GM12878 (cell line): Measurements from ENCODE around the gene PPT1. TPM values are rescaled to one million over a fixed set of nuclear protein-coding genes. Genes with fewer than 3 reads are reported as not detected.
A peak's percentile ranks its signal among the peaks of the same experiment; 100 is the strongest.
"Not testable (repeated sequence)": the region's sequence is repeated elsewhere in the genome, so short reads cannot be mapped to it uniquely, and the experiment has no call there.

Experiments
- ATAC-seq: fragments of 200-7000 bp; cut with Tn5 transposase; 3 replicates; pipeline ENCODE4 v1.9.1; 2020; ENCODE audit warnings: mild to moderate bottlenecking, moderate library complexity
- BruUV-seq: library from RNA; stranded (reverse); fragments of 400-500 nt; replicated peaks from 2 replicates; lab custom pipeline; 2021; lab: Mats Ljungman, UMichigan
- CTCF ChIA-PET: fragments of 300-600 bp; sonication (Branson Sonifier 250); formaldehyde crosslinking; extraction: SDS; loops from one replicate; lab custom pipeline; 2021; ENCODE audit warnings: inconsistent platforms; lab: Yijun Ruan, JAX
- POLR2A ChIA-PET: fragments of 350-600 bp; formaldehyde crosslinking; extraction: SDS; loops from one replicate; lab custom pipeline; 2021; ENCODE audit warnings: inconsistent platforms; lab: Charles Lee
- RAD21 ChIA-PET: fragments of 300-600 bp; sonication (Branson Sonifier 250); formaldehyde crosslinking; loops from one replicate; lab custom pipeline; 2023; ENCODE audit warnings: antibody characterized with exemption; ENCODE audit not compliant: unreplicated experiment; lab: Charles Lee
- SMC1A ChIA-PET: fragments of 300-600 bp; sonication (Branson Sonifier 250); formaldehyde crosslinking; loops from one replicate; lab custom pipeline; 2023; ENCODE audit not compliant: unreplicated experiment, uncharacterized antibody; lab: Charles Lee
- DNase-seq: peaks from one replicate; pipeline ENCODE4 v3.0.0-alpha.2; 2011; ENCODE audit warnings: low read depth, low spot score
- FAIRE-seq: peaks from 3 replicates; lab custom pipeline; 2011; peaks lifted over from hg19 to GRCh38; lab: Jason Lieb, UNC
- H2AFZ ChIP-seq: 2 replicates; pipeline ENCODE4 v1.6.0; 2011; ENCODE audit warnings: low read depth, low read length, control low read depth; ENCODE audit not compliant: control insufficient read depth
- H3K27ac ChIP-seq: 2 replicates; pipeline ENCODE4 v1.5.1; 2011; ENCODE audit warnings: control low read depth; ENCODE audit not compliant: control insufficient read depth, insufficient read depth
- H3K27me3 ChIP-seq, 2 experiments: replicated peaks in 1 of 2; 2 replicates each; pipeline versions ENCODE4 v1.6.0 to v1.6.1; 2011; ENCODE audit warnings: low read length in 1 of 2; ENCODE audit not compliant: control insufficient read depth in 2 of 2, insufficient read depth in 2 of 2
- H3K36me3 ChIP-seq, 2 experiments: 2 replicates each; pipeline ENCODE4 v1.5.1; 2011; ENCODE audit warnings: low read length in 1 of 2; ENCODE audit not compliant: control insufficient read depth in 2 of 2, insufficient read depth in 2 of 2
- H3K4me1 ChIP-seq: 2 replicates; pipeline ENCODE4 v1.6.1; 2011; ENCODE audit warnings: mild to moderate bottlenecking, low read length, moderate library complexity, mixed read lengths; ENCODE audit not compliant: control insufficient read depth, insufficient read depth
- H3K4me2 ChIP-seq: 2 replicates; pipeline ENCODE4 v1.6.0; 2011; ENCODE audit warnings: control low read depth; ENCODE audit not compliant: control insufficient read depth, insufficient read depth
- H3K4me3 ChIP-seq: fragments of 200-600 bp; sonication (generic); 2 replicates; pipeline ENCODE4 v1.5.1; 2016
- H3K79me2 ChIP-seq: 2 replicates; pipeline ENCODE4 v1.6.0; 2011; ENCODE audit warnings: low read length; ENCODE audit not compliant: control insufficient read depth, insufficient read depth
- H3K9ac ChIP-seq: 2 replicates; pipeline ENCODE4 v1.8.0; 2011; ENCODE audit warnings: low read length, control low read depth, mixed read lengths; ENCODE audit not compliant: control insufficient read depth, insufficient read depth
- H3K9me3 ChIP-seq: replicated peaks from 3 replicates; pipeline ENCODE4 v1.5.1; 2011; ENCODE audit warnings: mild to moderate bottlenecking, low read length; ENCODE audit not compliant: control insufficient read depth, insufficient read depth
- H4K20me1 ChIP-seq: 2 replicates; pipeline ENCODE4 v1.6.0; 2011; ENCODE audit not compliant: control insufficient read depth, insufficient read depth
- IKZF2 ChIP-seq, 2 experiments: fragments of 450-650 bp; IDR thresholded peaks; 2 replicates each; pipeline ENCODE4 v1.6.1; 2017; ENCODE audit warnings: mild to moderate bottlenecking in 2 of 2, moderate library complexity in 2 of 2
- RAD21 ChIP-seq: IDR thresholded peaks from 2 replicates; pipeline ENCODE4 v1.6.1; 2011; ENCODE audit warnings: mild to moderate bottlenecking, low read depth, low read length, moderate library complexity; ENCODE audit not compliant: insufficient read depth
- SMC3 ChIP-seq: IDR thresholded peaks from 2 replicates; pipeline ENCODE4 v1.6.1; 2011; ENCODE audit warnings: low read length, improper control_type of control experiment, borderline replicate concordance
- YY1 ChIP-seq: IDR thresholded peaks from 2 replicates; pipeline ENCODE4 v1.6.1; 2011; ENCODE audit warnings: low read depth, mild to moderate bottlenecking, low read length
- ZBTB33 ChIP-seq: fragments of 450-650 bp; IDR thresholded peaks from 2 replicates; pipeline ENCODE4 v1.6.1; 2017; ENCODE audit warnings: mild to moderate bottlenecking
- WGBS: methylation state at CpG from one replicate; pipeline ENCODE4 v1.1.6; 2016; ENCODE audit warnings: low lambda C conversion rate; ENCODE audit not compliant: insufficient replicate concordance, insufficient coverage; ENCODE audit errors: missing lambda C conversion rate; 5-methylcytosine and 5-hydroxymethylcytosine counted together
- in situ Hi-C: fragments of 300-500 bp; cut with MboI; formaldehyde crosslinking; loops from 9 replicates; pipeline ENCODE4 v1.14.3; 2018; ENCODE audit warnings: mixed read lengths
- intact Hi-C: fragments of 100-400 bp; cut with micrococcal nuclease; formaldehyde crosslinking; loops from one replicate; pipeline ENCODE4 v1.14.2; 2022; ENCODE audit not compliant: unreplicated experiment
- polyA plus RNA-seq, 11 experiments: library from polyadenylated mRNA; depleted of rRNA in 4 of 11; unstranded in 6 of 11; stranded (reverse) in 5 of 11; fragments of >200 nt; fragmentation: Nextera tagmentation in 4 of 11; fragmentation: Illumina TruSeq in 1 of 11; extraction: Ambion mirVana in 4 of 11; extraction: Trizol in 1 of 11; gene quantifications; 1 replicate in 1 of 11; 2 replicates in 10 of 11; pipeline versions ENCODE4 v1.2.1 to v1.2.3, GENCODE V29; 2011 to 2016; ENCODE audit warnings: inconsistent platforms in 2 of 11, missing spikeins in 2 of 11, low read depth in 1 of 11
- total RNA-seq, 4 experiments: library from RNA; depleted of rRNA in 3 of 4; stranded (reverse); fragments of >200 nt in 3 of 4; fragmentation: Illumina TruSeq in 1 of 4; extraction: Trizol in 1 of 4; gene quantifications; 2 replicates each; pipeline versions ENCODE4 v1.2.1 to v1.2.3, GENCODE V29; 2013 to 2021
- TF ChIP-seq, protein P1 (sequence below), 3 experiments: IDR thresholded peaks in 2 of 3; conservative IDR thresholded peaks in 1 of 3; 2 replicates each; pipeline ENCODE4 v1.5.1; 2011; ENCODE audit warnings: low read depth in 3 of 3, low read length in 3 of 3, mild to moderate bottlenecking in 3 of 3, control low read depth in 2 of 3, moderate library complexity in 2 of 3, inconsistent platforms in 1 of 3, mixed read lengths in 1 of 3; ENCODE audit not compliant: control insufficient read depth in 2 of 3, insufficient read depth in 1 of 3; ENCODE audit errors: extremely low read depth in 1 of 3

Gene PPT1
- total and polyA plus RNA-seq, 10 of the 15 experiments (the other 5 are each of a cell fraction or from before 2014, with no cell fraction given) = 50.4 to 147 (median 103) TPM

- SMC1A ChIA-PET = interaction anchor here (0.8 to 5.0 kb wide), 10 partner anchors 8 to 320 kb away, joined by 3 to 37 read pairs (median 6); partner anchors contain the start of gene CAP1
- TF ChIP-seq IKZF2 (IDR thresholded peaks at IDR 0.05) (peak in 1 of 2 experiments; percentile 35; a peak in 1 of 4 replicates), SMC3 (peak; percentile 44; the same call in 1 of the 2 replicates), YY1 (peak; percentile 28; the same call in 1 of the 2 replicates), RAD21 (peak; percentile 62), ZBTB33 (peak; percentile 42; the same call in 1 of the 2 replicates)
- TF ChIP-seq, protein P1, sequence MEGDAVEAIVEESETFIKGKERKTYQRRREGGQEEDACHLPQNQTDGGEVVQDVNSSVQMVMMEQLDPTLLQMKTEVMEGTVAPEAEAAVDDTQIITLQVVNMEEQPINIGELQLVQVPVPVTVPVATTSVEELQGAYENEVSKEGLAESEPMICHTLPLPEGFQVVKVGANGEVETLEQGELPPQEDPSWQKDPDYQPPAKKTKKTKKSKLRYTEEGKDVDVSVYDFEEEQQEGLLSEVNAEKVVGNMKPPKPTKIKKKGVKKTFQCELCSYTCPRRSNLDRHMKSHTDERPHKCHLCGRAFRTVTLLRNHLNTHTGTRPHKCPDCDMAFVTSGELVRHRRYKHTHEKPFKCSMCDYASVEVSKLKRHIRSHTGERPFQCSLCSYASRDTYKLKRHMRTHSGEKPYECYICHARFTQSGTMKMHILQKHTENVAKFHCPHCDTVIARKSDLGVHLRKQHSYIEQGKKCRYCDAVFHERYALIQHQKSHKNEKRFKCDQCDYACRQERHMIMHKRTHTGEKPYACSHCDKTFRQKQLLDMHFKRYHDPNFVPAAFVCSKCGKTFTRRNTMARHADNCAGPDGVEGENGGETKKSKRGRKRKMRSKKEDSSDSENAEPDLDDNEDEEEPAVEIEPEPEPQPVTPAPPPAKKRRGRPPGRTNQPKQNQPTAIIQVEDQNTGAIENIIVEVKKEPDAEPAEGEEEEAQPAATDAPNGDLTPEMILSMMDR (IDR thresholded peaks at IDR 0.05 in 2 of 3, conservative IDR thresholded peaks at IDR 0.05 in 1 of 3; ENCODE audit: control insufficient read depth in 2 of 3, extremely low read depth in 1 of 3, insufficient read depth in 1 of 3, low read depth in 3 of 3, low read length in 3 of 3) = peak; percentile 45 to 74 (median 72)
- RAD21 ChIA-PET = interaction anchor here (1.0 to 5.0 kb wide), 5 partner anchors 59 to 302 kb away, joined by 3 to 33 read pairs (median 6); no protein-coding TSS in a partner anchor
- BruUV-seq, H3K4me1 ChIP-seq, H3K27ac ChIP-seq, H3K4me3 ChIP-seq, H3K36me3 ChIP-seq, DNase-seq, H3K9me3 ChIP-seq, H3K27me3 ChIP-seq, H3K4me2 ChIP-seq, H3K9ac ChIP-seq, H4K20me1 ChIP-seq, ATAC-seq, POLR2A ChIA-PET, H3K79me2 ChIP-seq: not testable (repeated sequence)
- in situ Hi-C loops = loop anchor here (5.0 kb wide), 2 partner anchors 253 to 318 kb away; no protein-coding TSS in a partner anchor
- FAIRE-seq = peak; percentile 81
- CTCF ChIA-PET = interaction anchor here (0.7 to 20.0 kb wide), 20 partner anchors 10 to 415 kb away, joined by 3 to 271 read pairs (median 4); no protein-coding TSS in a partner anchor
- peak overlapping the region; percentile 37 for H2AFZ ChIP-seq
- intact Hi-C loops = loop anchor here (1.0 kb wide), 1 partner anchor 254 kb away; no protein-coding TSS in a partner anchor
- WGBS = 31% methylated on average over 11 of the region's 11 CpGs
Measured at GRCh38 chr1:40084750-40085149, 12.3 kb downstream of the PPT1 start.
